Measurements from ENCODE around the gene HLA-DOA.

Gene HLA-DOA

GRCh38 chr6:33001685-33002084 lies 7.7 kb downstream of the HLA-DOA start:
- no peak for DNase-seq (ENCODE audit: low read depth)
- H3K4me3 ChIP-seq (ENCODE audit: low read length) = no peak overlapping the region
- TF ChIP-seq CTCF (IDR thresholded peaks at IDR 0.05; ENCODE audit: insufficient read depth, low read depth, low read length, missing control alignments) = no peak

GRCh38 chr6:33000055-33000454 lies 9.3 kb downstream of the HLA-DOA start:
- peak; percentile 69 for DNase-seq (ENCODE audit: low read depth)
- TF ChIP-seq CTCF (IDR thresholded peaks at IDR 0.05; ENCODE audit: insufficient read depth, low read depth, low read length, missing control alignments) = peak; percentile 60
- H3K4me3 ChIP-seq (ENCODE audit: low read length) = no peak overlapping the region

GRCh38 chr6:32995448-32995847 lies 13.9 kb downstream of the HLA-DOA start:
- no peak overlapping the region for H3K4me3 ChIP-seq (ENCODE audit: low read length)
- no peak for TF ChIP-seq CTCF (IDR thresholded peaks at IDR 0.05; ENCODE audit: insufficient read depth, low read depth, low read length, missing control alignments)
- DNase-seq (ENCODE audit: low read depth) = no peak

- no peak overlapping the region for H3K4me3 ChIP-seq (ENCODE audit: low read length)
- no peak for DNase-seq (ENCODE audit: low read depth)
- TF ChIP-seq CTCF (IDR thresholded peaks at IDR 0.05; ENCODE audit: insufficient read depth, low read depth, low read length, missing control alignments) = no peak
These were observed 15.9 kb downstream of the HLA-DOA start for GRCh38 chr6:32993363-32993973.

- DNase-seq (ENCODE audit: low read depth) = no peak
- no peak overlapping the region for H3K4me3 ChIP-seq (ENCODE audit: low read length)
- no peak for TF ChIP-seq CTCF (IDR thresholded peaks at IDR 0.05; ENCODE audit: insufficient read depth, low read depth, low read length, missing control alignments)
These were observed 17.4 kb downstream of the HLA-DOA start for GRCh38 chr6:32991972-32992371.

GRCh38 chr6:32989368-32989767 lies 20.0 kb downstream of the HLA-DOA start:
- DNase-seq (ENCODE audit: low read depth) = no peak
- no peak overlapping the region for H3K4me3 ChIP-seq (ENCODE audit: low read length)
- no peak for TF ChIP-seq CTCF (IDR thresholded peaks at IDR 0.05; ENCODE audit: insufficient read depth, low read depth, low read length, missing control alignments)
